H9 (cell line): ENCODE data around the gene CDKL1. TPM values are rescaled to one million over a fixed set of nuclear protein-coding genes. Genes with fewer than 3 reads are reported as not detected.

Experiments used
- DNase-seq: peaks from one replicate; pipeline ENCODE4 v3.0.0-alpha.2; 2017
- H2AFZ ChIP-seq: one replicate; pipeline ENCODE4 v1.6.1; 2013; ENCODE audit warnings: mild to moderate bottlenecking, low read length, control low read depth, moderate library complexity
- H2AK5ac ChIP-seq: 2 replicates; pipeline ENCODE4 v1.6.1; 2013; ENCODE audit warnings: low read length, control low read depth, mixed read lengths; ENCODE audit not compliant: insufficient read length
- H2BK120ac ChIP-seq: one replicate; pipeline ENCODE4 v1.6.1; 2013; ENCODE audit warnings: low read depth, mild to moderate bottlenecking, low read length, control low read depth, inconsistent platforms; ENCODE audit not compliant: poor library complexity, severe bottlenecking
- H2BK12ac ChIP-seq: 2 replicates; pipeline ENCODE4 v1.6.1; 2013; ENCODE audit warnings: low read length, control low read depth, mixed read lengths, low read depth; ENCODE audit not compliant: insufficient read length
- H2BK15ac ChIP-seq: 2 replicates; pipeline ENCODE4 v1.6.1; 2013; ENCODE audit warnings: low read depth, low read length, control low read depth
- H2BK20ac ChIP-seq: one replicate; pipeline ENCODE4 v1.6.1; 2013; ENCODE audit warnings: low read depth, mild to moderate bottlenecking, low read length, control low read depth, inconsistent platforms; ENCODE audit not compliant: poor library complexity, severe bottlenecking
- H2BK5ac ChIP-seq: 2 replicates; pipeline ENCODE4 v1.6.1; 2013; ENCODE audit warnings: low read length, control low read depth, mixed read lengths; ENCODE audit not compliant: insufficient read length
- H3K14ac ChIP-seq: 2 replicates; pipeline ENCODE4 v1.6.1; 2013; ENCODE audit warnings: low read length, control low read depth; ENCODE audit not compliant: insufficient read depth
- H3K18ac ChIP-seq: 2 replicates; pipeline ENCODE4 v1.6.1; 2013; ENCODE audit warnings: low read depth, mild to moderate bottlenecking, mixed read lengths, low read length, control low read depth; ENCODE audit not compliant: insufficient read length
- H3K23ac ChIP-seq: 2 replicates; pipeline ENCODE4 v1.6.1; 2013; ENCODE audit warnings: low read length, control low read depth, mixed read lengths, low read depth; ENCODE audit not compliant: insufficient read length
- H3K23me2 ChIP-seq: 2 replicates; pipeline ENCODE4 v1.6.1; 2013; ENCODE audit warnings: low read depth, mild to moderate bottlenecking, mixed read lengths, low read length, control low read depth; ENCODE audit not compliant: insufficient read length, poor library complexity, severe bottlenecking
- H3K27ac ChIP-seq: 2 replicates; pipeline ENCODE4 v1.5.1; 2013; ENCODE audit warnings: low read length, control low read depth, mixed read lengths, low read depth; ENCODE audit not compliant: insufficient read length
- H3K27me3 ChIP-seq: 2 replicates; pipeline ENCODE4 v1.6.1; 2013; ENCODE audit warnings: low read length, control low read depth, inconsistent platforms; ENCODE audit not compliant: insufficient read depth
- H3K4ac ChIP-seq: 2 replicates; pipeline ENCODE4 v1.6.1; 2013; ENCODE audit warnings: low read depth, mild to moderate bottlenecking, control low read depth, inconsistent platforms, low read length, moderate library complexity
- H3K4me1 ChIP-seq: 2 replicates; pipeline ENCODE4 v1.6.1; 2013; ENCODE audit warnings: low read length, control low read depth, inconsistent platforms; ENCODE audit not compliant: insufficient read depth
- H3K4me2 ChIP-seq: 2 replicates; pipeline ENCODE4 v1.6.1; 2013; ENCODE audit warnings: low read length, control low read depth, mixed read lengths; ENCODE audit not compliant: insufficient read length, insufficient read depth
- H3K56ac ChIP-seq: 2 replicates; pipeline ENCODE4 v1.6.1; 2013; ENCODE audit warnings: low read depth, mild to moderate bottlenecking, mixed read lengths, low read length, control low read depth; ENCODE audit not compliant: insufficient read length
- H3K79me1 ChIP-seq: 2 replicates; pipeline ENCODE4 v1.6.1; 2013; ENCODE audit warnings: low read depth, mild to moderate bottlenecking, moderate library complexity, low read length, control low read depth, inconsistent platforms; ENCODE audit not compliant: insufficient read depth, poor library complexity, severe bottlenecking
- H3K79me2 ChIP-seq: 2 replicates; pipeline ENCODE4 v1.6.1; 2013; ENCODE audit warnings: low read length, control low read depth, inconsistent platforms; ENCODE audit not compliant: insufficient read depth
- H3K9ac ChIP-seq: 2 replicates; pipeline ENCODE4 v1.6.1; 2013; ENCODE audit warnings: low read length, control low read depth, mixed read lengths; ENCODE audit not compliant: insufficient read length; ENCODE audit errors: extremely low read depth
- H3K9me3 ChIP-seq: one replicate; pipeline ENCODE4 v1.6.1; 2013; ENCODE audit warnings: low read depth, low read length, inconsistent platforms; ENCODE audit not compliant: control insufficient read depth
- H3T11ph ChIP-seq: one replicate; pipeline ENCODE4 v1.6.1; 2013; ENCODE audit warnings: mild to moderate bottlenecking, low read length, control low read depth, inconsistent platforms
- H4K20me1 ChIP-seq: one replicate; pipeline ENCODE4 v1.6.1; 2013; ENCODE audit not compliant: control insufficient read depth, insufficient read length, insufficient read depth
- H4K5ac ChIP-seq: 2 replicates; pipeline ENCODE4 v1.6.1; 2013; ENCODE audit warnings: low read depth, mild to moderate bottlenecking, mixed read lengths, low read length, control low read depth; ENCODE audit not compliant: insufficient read length
- H4K8ac ChIP-seq: replicated peaks from 2 replicates; pipeline ENCODE4 v1.6.1; 2013; ENCODE audit warnings: low read length, control low read depth, mixed read lengths, low read depth; ENCODE audit not compliant: insufficient read length
- H4K91ac ChIP-seq: 2 replicates; pipeline ENCODE4 v1.6.1; 2013; ENCODE audit warnings: low read depth, mild to moderate bottlenecking, moderate library complexity, mixed read lengths, low read length, control low read depth; ENCODE audit not compliant: insufficient read length
- H3K27ac Mint-ChIP-seq, 3 experiments: 2 replicates in 2 of 3; 3 replicates in 1 of 3; pipeline ENCODE4 v1.8.0; 2020 to 2021; ENCODE audit warnings: mixed read lengths in 3 of 3, mild to moderate bottlenecking in 1 of 3, moderate library complexity in 1 of 3
- H3K27me3 Mint-ChIP-seq: 2 replicates; pipeline ENCODE4 v1.8.0; 2021; ENCODE audit warnings: low read depth, mild to moderate bottlenecking, moderate library complexity, mixed read lengths
- H3K36me3 Mint-ChIP-seq, 3 experiments: 2 replicates in 2 of 3; 3 replicates in 1 of 3; pipeline ENCODE4 v1.8.0; 2020 to 2021; ENCODE audit warnings: low read depth in 3 of 3, mixed read lengths in 3 of 3; ENCODE audit not compliant: insufficient read depth in 1 of 3
- H3K4me1 Mint-ChIP-seq, 2 experiments: 2 replicates each; pipeline ENCODE4 v1.8.0; 2020; ENCODE audit warnings: mixed read lengths in 2 of 2
- H3K4me3 Mint-ChIP-seq, 2 experiments: 2 replicates in 1 of 2; 3 replicates in 1 of 2; pipeline ENCODE4 v1.8.0; 2020 to 2021; ENCODE audit warnings: mild to moderate bottlenecking in 2 of 2, mixed read lengths in 2 of 2, moderate library complexity in 1 of 2
- H3K9me3 Mint-ChIP-seq, 2 experiments: 2 replicates in 1 of 2; 3 replicates in 1 of 2; pipeline ENCODE4 v1.8.0; 2020; ENCODE audit warnings: mild to moderate bottlenecking in 2 of 2, mixed read lengths in 2 of 2, moderate library complexity in 1 of 2
- CTCF ChIP-seq: fragments of 200-600 bp; sonication (generic); conservative IDR thresholded peaks from 3 replicates; pipeline ENCODE4 v1.8.0; 2021; ENCODE audit warnings: antibody characterized with exemption, mild to moderate bottlenecking
- WGBS: extraction: QIAGEN DNeasy Blood & Tissue Kit; methylation state at CpG from one replicate; pipeline ENCODE4 v1.1.7; 2013; ENCODE audit warnings: missing lambda C conversion rate, low lambda C conversion rate, mixed read lengths; ENCODE audit not compliant: insufficient read length; ENCODE audit errors: extremely low coverage; 5-methylcytosine and 5-hydroxymethylcytosine counted together
- total RNA-seq: library from RNA; stranded (reverse); gene quantifications from 2 replicates; pipeline ENCODE4 v1.2.1, GENCODE V29; 2021

CDKL1 gene
- total RNA-seq, 1 experiment from 2014 or later: 0.72 TPM

DNA sequence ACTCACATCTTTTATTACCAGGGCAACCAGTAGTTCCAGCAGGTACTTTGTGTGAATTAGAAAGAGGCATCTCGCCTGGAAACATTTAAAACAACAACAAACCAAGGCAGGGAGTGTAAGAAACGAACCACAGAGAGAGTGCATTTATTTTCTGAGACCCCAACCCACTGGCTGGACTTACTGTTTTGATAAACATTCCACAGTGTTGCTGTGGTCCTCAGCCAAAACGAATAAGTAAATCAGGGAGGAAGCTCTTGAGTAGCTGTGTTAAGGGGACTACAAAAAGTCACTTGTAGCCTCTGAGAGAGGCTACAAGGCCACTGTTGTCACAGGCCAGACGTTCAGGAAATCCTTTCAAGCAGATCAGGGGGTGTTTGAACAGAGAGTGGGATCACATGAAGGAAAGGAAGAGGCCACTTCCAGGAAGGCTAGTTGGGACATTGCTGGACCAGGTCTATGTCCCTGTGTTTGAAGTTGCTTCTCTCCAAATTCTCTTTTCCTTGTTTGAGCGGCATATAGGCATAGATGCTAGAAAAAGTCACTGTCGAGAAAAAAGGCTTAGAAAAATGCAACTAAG lies 50.7 kb downstream of the CDKL1 start:
- Histone ChIP-seq H3K4me1 (no peaks in the 10 kb centered on the region; the same call in 1 of the 2 replicates), H3K23me2 (no peaks in the 10 kb centered on the region), H2BK15ac (no peak overlapping the region), H3K4me2 (no peak overlapping the region), H3K9ac (no peak overlapping the region), H3K79me2 (no peaks in the 10 kb centered on the region; the same call in 1 of the 2 replicates), H3K79me1 (no peaks in the 10 kb centered on the region), H4K91ac (no peak overlapping the region), H2BK5ac (no peak overlapping the region), H2AFZ (no peak overlapping the region), H3T11ph (no peak overlapping the region), H2BK20ac (no peak overlapping the region), H4K20me1 (no peaks in the 10 kb centered on the region), H3K4ac (no peak overlapping the region), H2BK120ac (no peak overlapping the region), H2BK12ac (no peak overlapping the region), H3K56ac (no peak overlapping the region), H4K5ac (no peak overlapping the region), H3K14ac (no peak overlapping the region), H4K8ac (no peak overlapping the region), H3K23ac (no peak overlapping the region), H3K9me3 (no peaks in the 10 kb centered on the region), H3K18ac (no peak overlapping the region), H2AK5ac (no peak overlapping the region), H3K27ac (no peak overlapping the region), H3K27me3 (no peaks in the 10 kb centered on the region)
- Mint-ChIP-seq H3K27ac (peak overlapping the region in 1 of 3 experiments; percentile 33; a peak in 2 of 7 replicates), H3K27me3 (no peaks in the 10 kb centered on the region; the same call in 1 of the 2 replicates), H3K4me1 (peaks cover 13 to 27% of the 10 kb centered on the region in 2 experiments), H3K9me3 (no peaks in the 10 kb centered on the region), H3K4me3 (no peak overlapping the region), H3K36me3 (no peaks in the 10 kb centered on the region)
- no CpG with 5 or more reads among the region's 6 CpGs for WGBS
- DNase-seq: no peak
- TF ChIP-seq CTCF: no peak
